ENCODE measurements around the gene ZNF25.
"Not testable (repeated sequence)": the region's sequence is repeated elsewhere in the genome, so short reads cannot be mapped to it uniquely, and the experiment has no call there.

ZNF25 gene

GRCh38 chr10:37972396-37972795 is 4.1 kb downstream of the ZNF25 start:
- no peak overlapping the region for H3K27ac Mint-ChIP-seq
- no peaks in the 10 kb centered on the region for H3K27me3 Mint-ChIP-seq (ENCODE audit: low read depth)
- peaks cover 17% of the 10 kb centered on the region for H3K4me1 Mint-ChIP-seq (ENCODE audit: low read depth)
- peaks cover 36% of the 10 kb centered on the region for H3K36me3 Mint-ChIP-seq (ENCODE audit: low read depth)
- H3K4me3 Mint-ChIP-seq = no peak overlapping the region
- H3K9me3 Mint-ChIP-seq = peaks cover 12% of the 10 kb centered on the region

DNA sequence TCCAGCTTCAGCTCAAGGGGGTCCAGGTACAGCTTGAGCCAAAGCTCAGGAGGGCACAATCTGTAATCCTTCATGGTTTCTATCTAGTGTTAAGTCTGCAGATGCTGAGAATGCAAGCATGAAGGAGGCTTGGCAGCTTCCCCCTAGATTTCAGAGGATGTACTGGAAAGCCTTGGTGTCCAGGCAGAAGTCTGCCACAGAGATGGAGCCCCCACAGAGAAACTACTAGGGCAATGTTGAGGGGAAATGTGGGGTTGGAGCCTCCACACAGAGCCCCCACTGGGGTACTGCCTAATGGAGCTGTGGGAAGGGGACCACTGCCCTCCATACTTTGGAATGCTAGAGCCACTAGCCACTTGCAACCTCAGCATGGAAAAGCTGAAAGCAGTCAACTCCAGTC is 11.4 kb downstream of the ZNF25 start:
- no peaks in the 10 kb centered on the region for H3K27me3 Mint-ChIP-seq (ENCODE audit: low read depth)
- peaks cover 50% of the 10 kb centered on the region for H3K9me3 Mint-ChIP-seq
- no peaks in the 10 kb centered on the region for H3K4me1 Mint-ChIP-seq (ENCODE audit: low read depth)
- no peak overlapping the region for H3K27ac Mint-ChIP-seq
- H3K4me3 Mint-ChIP-seq = no peak overlapping the region
- peaks cover 48% of the 10 kb centered on the region for H3K36me3 Mint-ChIP-seq (ENCODE audit: low read depth)

DNA sequence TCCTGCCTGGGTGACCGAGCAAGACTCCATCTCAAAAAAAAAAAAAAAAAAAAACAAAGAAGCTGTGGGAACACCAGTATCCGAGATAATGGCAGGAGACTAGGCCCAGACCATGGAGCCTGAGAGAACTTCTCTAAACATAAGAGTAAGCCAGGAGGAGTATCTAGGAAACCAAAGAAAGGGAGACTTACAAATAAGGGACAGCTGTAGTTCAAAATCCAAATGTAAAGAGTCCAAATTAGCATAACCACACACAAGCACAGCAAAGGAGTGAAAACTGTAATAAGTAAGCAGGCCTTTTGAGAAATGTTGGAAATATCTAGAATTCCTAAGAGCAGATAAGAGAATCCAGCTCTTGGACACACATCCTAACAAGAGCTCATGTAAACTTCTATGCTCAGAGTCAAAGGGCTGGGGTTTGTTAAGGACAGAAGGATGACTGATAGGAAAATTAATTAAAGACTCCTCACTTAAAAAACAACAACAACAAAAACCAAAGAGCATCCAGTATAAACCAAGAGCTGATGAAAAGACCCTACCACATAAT is 15.8 kb downstream of the ZNF25 start:
- peaks cover 40% of the 10 kb centered on the region for H3K36me3 Mint-ChIP-seq (ENCODE audit: low read depth)
- no peak overlapping the region for H3K4me3 Mint-ChIP-seq
- H3K27me3 Mint-ChIP-seq (ENCODE audit: low read depth) = no peaks in the 10 kb centered on the region
- H3K9me3 Mint-ChIP-seq = peaks cover 40% of the 10 kb centered on the region
- H3K27ac Mint-ChIP-seq = no peak overlapping the region
- no peaks in the 10 kb centered on the region for H3K4me1 Mint-ChIP-seq (ENCODE audit: low read depth)

- no peak overlapping the region for H3K4me3 Mint-ChIP-seq
- H3K9me3 Mint-ChIP-seq = peaks cover 44% of the 10 kb centered on the region
- no peaks in the 10 kb centered on the region for H3K4me1 Mint-ChIP-seq (ENCODE audit: low read depth)
- no peak overlapping the region for H3K27ac Mint-ChIP-seq
- no peaks in the 10 kb centered on the region for H3K27me3 Mint-ChIP-seq (ENCODE audit: low read depth)
- H3K36me3 Mint-ChIP-seq (ENCODE audit: low read depth) = peaks cover 52% of the 10 kb centered on the region
These were observed 18.6 kb downstream of the ZNF25 start for GRCh38 chr10:37957841-37958240.

- Mint-ChIP-seq H3K36me3 (ENCODE audit: low read depth) (peaks cover 68% of the 10 kb centered on the region), H3K9me3 (peaks cover 60% of the 10 kb centered on the region), H3K4me1 (ENCODE audit: low read depth) (no peaks in the 10 kb centered on the region)
These were observed 23.5 kb downstream of the ZNF25 start for GRCh38 chr10:37952926-37953325.

GRCh38 chr10:37952043-37952755 is 24.2 kb downstream of the ZNF25 start:
- Mint-ChIP-seq H3K4me1 (ENCODE audit: low read depth) (no peaks in the 10 kb centered on the region), H3K36me3 (ENCODE audit: low read depth) (peaks cover 63% of the 10 kb centered on the region), H3K9me3 (peaks cover 61% of the 10 kb centered on the region), H3K4me3 (no peak overlapping the region), H3K27ac (no peak overlapping the region), H3K27me3 (ENCODE audit: low read depth) (no peaks in the 10 kb centered on the region)

More at GRCh38 chr10:37952926-37953325, 23.5 kb downstream of the ZNF25 start:
- no peak overlapping the region for H3K4me3 Mint-ChIP-seq
- no peak overlapping the region for H3K27ac Mint-ChIP-seq
- no peaks in the 10 kb centered on the region for H3K27me3 Mint-ChIP-seq (ENCODE audit: low read depth)

- Mint-ChIP-seq H3K36me3 (ENCODE audit: low read depth) (peaks cover 33% of the 10 kb centered on the region), H3K27ac (no peak overlapping the region), H3K4me3 (no peak overlapping the region), H3K4me1 (ENCODE audit: low read depth) (no peaks in the 10 kb centered on the region), H3K27me3 (ENCODE audit: low read depth) (no peaks in the 10 kb centered on the region), H3K9me3 (peaks cover 36% of the 10 kb centered on the region)
These were observed 28.2 kb downstream of the ZNF25 start for GRCh38 chr10:37948210-37948609.

GRCh38 chr10:37947526-37947925 is 28.9 kb downstream of the ZNF25 start:
- H3K4me3 Mint-ChIP-seq = no peak overlapping the region
- no peak overlapping the region for H3K27ac Mint-ChIP-seq
- peaks cover 29% of the 10 kb centered on the region for H3K9me3 Mint-ChIP-seq
- peaks cover 26% of the 10 kb centered on the region for H3K36me3 Mint-ChIP-seq (ENCODE audit: low read depth)
- H3K4me1 Mint-ChIP-seq (ENCODE audit: low read depth) = no peaks in the 10 kb centered on the region
- H3K27me3 Mint-ChIP-seq (ENCODE audit: low read depth) = no peaks in the 10 kb centered on the region

GRCh38 chr10:37937864-37938263 is 38.6 kb downstream of the ZNF25 start:
- H3K36me3 Mint-ChIP-seq (ENCODE audit: low read depth) = no peaks in the 10 kb centered on the region
- H3K9me3 Mint-ChIP-seq = peaks cover 5% of the 10 kb centered on the region
- H3K4me3 Mint-ChIP-seq = no peak overlapping the region
- H3K4me1 Mint-ChIP-seq (ENCODE audit: low read depth) = no peaks in the 10 kb centered on the region
- no peaks in the 10 kb centered on the region for H3K27me3 Mint-ChIP-seq (ENCODE audit: low read depth)
- no peak overlapping the region for H3K27ac Mint-ChIP-seq

GRCh38 chr10:37934791-37935190 is 41.7 kb downstream of the ZNF25 start:
- H3K36me3 Mint-ChIP-seq (ENCODE audit: low read depth) = no peaks in the 10 kb centered on the region
- H3K9me3 Mint-ChIP-seq = no peaks in the 10 kb centered on the region
- H3K27me3 Mint-ChIP-seq (ENCODE audit: low read depth) = no peaks in the 10 kb centered on the region
- no peak overlapping the region for H3K4me3 Mint-ChIP-seq
- H3K27ac Mint-ChIP-seq = no peak overlapping the region
- no peaks in the 10 kb centered on the region for H3K4me1 Mint-ChIP-seq (ENCODE audit: low read depth)

DNA sequence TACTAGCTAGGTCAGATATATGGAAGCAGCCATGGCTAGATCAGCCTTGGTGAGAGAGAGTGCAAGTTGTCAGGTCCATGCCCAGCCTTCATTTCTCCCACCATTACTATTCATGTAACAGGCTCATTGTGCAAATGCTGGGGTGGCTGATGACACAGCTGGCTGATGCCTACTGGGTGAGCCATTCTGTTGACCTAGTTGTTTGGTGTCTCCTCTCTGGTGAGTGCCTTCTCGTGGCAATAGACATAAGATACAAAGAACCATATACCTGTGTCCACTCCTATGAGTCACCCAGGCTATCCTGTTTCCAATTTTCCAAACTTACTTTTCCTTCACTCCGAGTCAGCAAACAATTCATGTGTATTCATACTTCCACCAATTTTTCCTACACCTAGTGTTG is 46.0 kb downstream of the ZNF25 start:
- Mint-ChIP-seq H3K36me3 (ENCODE audit: low read depth) (no peaks in the 10 kb centered on the region), H3K27ac (no peak overlapping the region), H3K4me3 (no peak overlapping the region), H3K9me3 (no peaks in the 10 kb centered on the region), H3K4me1 (ENCODE audit: low read depth) (no peaks in the 10 kb centered on the region), H3K27me3 (ENCODE audit: low read depth) (no peaks in the 10 kb centered on the region)

DNA sequence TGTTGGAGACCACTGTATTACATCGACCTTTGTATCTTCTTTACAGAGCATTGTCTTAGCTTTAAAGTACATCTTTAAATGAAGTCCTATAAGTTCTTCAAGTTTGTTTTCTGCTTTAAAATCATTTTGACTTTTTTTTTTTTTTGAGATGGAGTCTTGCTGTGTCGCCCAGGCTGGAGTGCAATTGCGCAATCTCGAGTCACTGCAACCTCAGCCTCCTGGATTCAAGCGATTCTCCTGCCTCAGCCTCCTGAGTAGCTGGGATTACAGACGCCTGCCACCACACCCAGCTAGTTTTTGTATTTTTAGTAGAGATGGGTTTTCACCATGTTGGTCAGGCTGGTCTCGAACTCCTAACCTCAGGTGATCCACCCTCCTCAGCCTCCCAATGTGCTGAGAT is 68.3 kb downstream of the ZNF25 start:
- H3K36me3 Mint-ChIP-seq (ENCODE audit: low read depth); H3K27ac Mint-ChIP-seq; H3K27me3 Mint-ChIP-seq (ENCODE audit: low read depth); H3K4me1 Mint-ChIP-seq (ENCODE audit: low read depth); H3K4me3 Mint-ChIP-seq: not testable (repeated sequence)
- H3K9me3 Mint-ChIP-seq = peaks cover 37% of the 10 kb centered on the region

- Mint-ChIP-seq H3K36me3 (ENCODE audit: low read depth) (peaks cover 2% of the 10 kb centered on the region), H3K4me1 (ENCODE audit: low read depth) (no peaks in the 10 kb centered on the region), H3K4me3 (no peak overlapping the region), H3K27ac (no peak overlapping the region), H3K9me3 (peaks cover 42% of the 10 kb centered on the region), H3K27me3 (ENCODE audit: low read depth) (no peaks in the 10 kb centered on the region)
These were observed 70.1 kb downstream of the ZNF25 start for GRCh38 chr10:37906382-37906781.

Data from T-helper 1 cell treated with Interleukin-12 subunit alpha and Interleukin-12 subunit beta and Interleukin-4 antibody, amounts not matched to agents 30 μg/mL and 1 μg/mL, for 36 hours (primary cell).